IMR-90 (cell line): ENCODE measurements around the gene EXOC4. TPM values are rescaled to one million over a fixed set of nuclear protein-coding genes. Genes with fewer than 3 reads are reported as not detected.

Source experiments
- ATAC-seq: fragments of 200-7000 bp; cut with Tn5 transposase; 2 replicates; pipeline ENCODE4 v1.9.1; 2020; ENCODE audit warnings: low read depth, mild to moderate bottlenecking, moderate library complexity
- BruUV-seq: library from RNA; stranded (reverse); fragments of 400-500 nt; replicated peaks from 2 replicates; lab custom pipeline; 2021; lab: Mats Ljungman, UMichigan
- CTCF ChIA-PET: fragments of 300-600 bp; formaldehyde crosslinking; extraction: SDS; loops from one replicate; lab custom pipeline; 2021; ENCODE audit warnings: antibody characterized with exemption; lab: Yijun Ruan, JAX
- POLR2A ChIA-PET: fragments of 300-600 bp; sonication (Branson Sonifier 250); formaldehyde crosslinking; loops from one replicate; lab custom pipeline; 2022; ENCODE audit warnings: antibody characterized with exemption; ENCODE audit not compliant: unreplicated experiment; lab: Charles Lee
- DNase-seq: peaks from one replicate; pipeline ENCODE4 v3.0.0; 2013
- H2AFZ ChIP-seq: replicated peaks from 2 replicates; pipeline ENCODE3; 2013; ENCODE audit warnings: low read length, mild to moderate bottlenecking; ENCODE audit not compliant: poor library complexity
- H2AK5ac ChIP-seq: 2 replicates; pipeline ENCODE4 v1.6.1; 2013; ENCODE audit warnings: low read depth, low read length, inconsistent platforms
- H2AK9ac ChIP-seq: replicated peaks from 2 replicates; pipeline ENCODE3; 2013; ENCODE audit warnings: mild to moderate bottlenecking, low read depth, low read length, moderate library complexity; ENCODE audit not compliant: poor library complexity
- H2BK120ac ChIP-seq: 2 replicates; pipeline ENCODE4 v1.6.1; 2013; ENCODE audit warnings: low read depth, low read length, inconsistent platforms
- H2BK15ac ChIP-seq: 3 replicates; pipeline ENCODE4 v1.6.1; 2013; ENCODE audit warnings: low read depth, low read length, inconsistent platforms
- H2BK20ac ChIP-seq: 2 replicates; pipeline ENCODE4 v1.6.1; 2013; ENCODE audit warnings: low read depth, mild to moderate bottlenecking, inconsistent platforms, low read length, moderate library complexity
- H2BK5ac ChIP-seq: 2 replicates; pipeline ENCODE4 v1.6.1; 2013; ENCODE audit warnings: mild to moderate bottlenecking, low read depth, low read length, inconsistent platforms; ENCODE audit not compliant: poor library complexity, severe bottlenecking
- H3K14ac ChIP-seq: replicated peaks from 2 replicates; pipeline ENCODE4 v1.6.1; 2013; ENCODE audit warnings: low read depth, low read length, inconsistent platforms
- H3K18ac ChIP-seq: 2 replicates; pipeline ENCODE4 v1.6.1; 2013; ENCODE audit warnings: low read depth, low read length, control low read depth
- H3K23ac ChIP-seq: 2 replicates; pipeline ENCODE4 v1.6.1; 2013; ENCODE audit warnings: low read depth, low read length, inconsistent platforms
- H3K27ac ChIP-seq: 2 replicates; pipeline ENCODE4 v1.5.1; 2013; ENCODE audit warnings: mild to moderate bottlenecking, control low read depth, low read length; ENCODE audit not compliant: insufficient read depth
- H3K27me3 ChIP-seq: 2 replicates; pipeline ENCODE4 v1.6.1; 2013; ENCODE audit warnings: low read length; ENCODE audit not compliant: control insufficient read depth, insufficient read depth
- H3K36me3 ChIP-seq: 2 replicates; pipeline ENCODE4 v1.6.1; 2013; ENCODE audit warnings: low read length, mixed read lengths; ENCODE audit not compliant: control insufficient read depth, insufficient read depth
- H3K4ac ChIP-seq: 2 replicates; pipeline ENCODE4 v1.6.1; 2013; ENCODE audit warnings: low read depth, low read length, inconsistent platforms
- H3K4me1 ChIP-seq: 2 replicates; pipeline ENCODE4 v1.6.1; 2013; ENCODE audit warnings: low read length, mixed read lengths; ENCODE audit not compliant: control insufficient read depth, insufficient read depth
- H3K4me2 ChIP-seq: 2 replicates; pipeline ENCODE4 v1.6.1; 2013; ENCODE audit warnings: low read depth, mild to moderate bottlenecking, control low read depth, low read length, moderate library complexity
- H3K4me3 ChIP-seq: 2 replicates; pipeline ENCODE4 v1.5.1; 2013; ENCODE audit warnings: low read depth, mild to moderate bottlenecking, control low read depth, low read length, moderate library complexity; ENCODE audit not compliant: insufficient read depth
- H3K56ac ChIP-seq: 2 replicates; pipeline ENCODE4 v1.6.1; 2013; ENCODE audit warnings: low read length, inconsistent platforms; ENCODE audit not compliant: insufficient read depth; ENCODE audit errors: extremely low read depth
- H3K79me1 ChIP-seq, 2 experiments: 2 replicates each; pipeline ENCODE4 v1.6.1; 2013; ENCODE audit warnings: low read length in 2 of 2, inconsistent platforms in 1 of 2, low read depth in 1 of 2
- H3K9ac ChIP-seq: 2 replicates; pipeline ENCODE4 v1.6.1; 2013; ENCODE audit warnings: low read depth, low read length, control low read depth
- H3K9me1 ChIP-seq: 2 replicates; pipeline ENCODE4 v1.6.1; 2013; ENCODE audit warnings: low read length, inconsistent platforms; ENCODE audit not compliant: insufficient read depth
- H3K9me3 ChIP-seq: 2 replicates; pipeline ENCODE4 v1.6.1; 2013; ENCODE audit warnings: low read length; ENCODE audit not compliant: control insufficient read depth, insufficient read depth
- H4K20me1 ChIP-seq: 2 replicates; pipeline ENCODE4 v1.6.1; 2013; ENCODE audit warnings: low read length, inconsistent platforms; ENCODE audit not compliant: insufficient read depth
- H4K5ac ChIP-seq: 2 replicates; pipeline ENCODE4 v1.6.1; 2013; ENCODE audit warnings: mild to moderate bottlenecking, low read depth, low read length, control low read depth
- H4K8ac ChIP-seq, 2 experiments: 2 replicates each; pipeline ENCODE4 v1.6.1; 2013; ENCODE audit warnings: low read depth in 2 of 2, low read length in 2 of 2, control low read depth in 1 of 2, inconsistent platforms in 1 of 2
- H4K91ac ChIP-seq: 2 replicates; pipeline ENCODE4 v1.6.1; 2013; ENCODE audit warnings: low read depth, low read length, inconsistent platforms; ENCODE audit not compliant: insufficient read depth
- BHLHE40 ChIP-seq: fragments of 150-350 bp; IDR thresholded peaks from 2 replicates; pipeline ENCODE4 v1.6.1; 2016; ENCODE audit warnings: mild to moderate bottlenecking, low read depth, low read length
- CEBPB ChIP-seq: IDR thresholded peaks from 2 replicates; pipeline ENCODE4 v1.6.1; 2012; ENCODE audit warnings: low read depth, low read length, improper control_type of control experiment
- FOS ChIP-seq: fragments of 150-350 bp; IDR thresholded peaks from 2 replicates; pipeline ENCODE4 v1.6.1; 2016; ENCODE audit warnings: low read depth, low read length
- MAFK ChIP-seq: IDR thresholded peaks from 2 replicates; pipeline ENCODE4 v1.6.1; 2012; ENCODE audit warnings: low read depth, low read length, improper control_type of control experiment
- MAZ ChIP-seq: IDR thresholded peaks from 2 replicates; pipeline ENCODE4 v1.6.1; 2012; ENCODE audit warnings: low read depth, mild to moderate bottlenecking, low read length, improper control_type of control experiment, moderate library complexity, borderline replicate concordance
- NFE2L2 ChIP-seq: fragments of 150-350 bp; IDR thresholded peaks from 2 replicates; pipeline ENCODE4 v1.6.1; 2016; ENCODE audit warnings: low read depth, mild to moderate bottlenecking, low read length
- RAD21 ChIP-seq: IDR thresholded peaks from 2 replicates; pipeline ENCODE4 v1.6.1; 2012; ENCODE audit warnings: low read length, improper control_type of control experiment
- WGBS, 2 experiments: methylation state at CpG; one replicate each; pipeline versions ENCODE4 v1.1.5 to v1.1.7; 2013; ENCODE audit warnings: missing lambda C conversion rate in 2 of 2; ENCODE audit not compliant: insufficient read length in 1 of 2; ENCODE audit errors: extremely low coverage in 2 of 2; 5-methylcytosine and 5-hydroxymethylcytosine counted together
- dilution Hi-C: fragments of 300-500 bp; cut with HindIII; formaldehyde crosslinking; loops from one replicate; pipeline ENCODE4 v1.14.3; 2018; ENCODE audit warnings: low sequenced_read_pairs; ENCODE audit not compliant: unreplicated experiment
- in situ Hi-C: fragments of 300-500 bp; cut with MboI; formaldehyde crosslinking; loops from 3 replicates; pipeline ENCODE4 v1.14.3; 2019; ENCODE audit warnings: low sequenced_read_pairs, inconsistent platforms, mixed read lengths
- intact Hi-C: fragments of 100-400 bp; cut with micrococcal nuclease; formaldehyde crosslinking; loops from 2 replicates; pipeline ENCODE4 v1.10.0; 2022
- polyA plus RNA-seq, 3 experiments: library from polyadenylated mRNA; depleted of rRNA; stranded (reverse); fragments of >200 nt; gene quantifications; 2 replicates each; pipeline ENCODE4 v1.2.3, GENCODE V29; 2012; ENCODE audit warnings: low replicate concordance in 1 of 3
- total RNA-seq: library from RNA; depleted of rRNA; stranded (reverse); fragments of >200 nt; gene quantifications from 2 replicates; pipeline ENCODE4 v1.2.3, GENCODE V29; 2012
- TF ChIP-seq, protein P1 (sequence below): fragments of 150-350 bp; IDR thresholded peaks from 2 replicates; pipeline ENCODE4 v1.6.1; 2017; ENCODE audit warnings: mild to moderate bottlenecking, antibody characterized with exemption, low read length, low read depth

The EXOC4 gene
- total and polyA plus RNA-seq, 2 of the 4 experiments (the other 2 are of a cell fraction): 25.4 to 94.6 TPM

DNA sequence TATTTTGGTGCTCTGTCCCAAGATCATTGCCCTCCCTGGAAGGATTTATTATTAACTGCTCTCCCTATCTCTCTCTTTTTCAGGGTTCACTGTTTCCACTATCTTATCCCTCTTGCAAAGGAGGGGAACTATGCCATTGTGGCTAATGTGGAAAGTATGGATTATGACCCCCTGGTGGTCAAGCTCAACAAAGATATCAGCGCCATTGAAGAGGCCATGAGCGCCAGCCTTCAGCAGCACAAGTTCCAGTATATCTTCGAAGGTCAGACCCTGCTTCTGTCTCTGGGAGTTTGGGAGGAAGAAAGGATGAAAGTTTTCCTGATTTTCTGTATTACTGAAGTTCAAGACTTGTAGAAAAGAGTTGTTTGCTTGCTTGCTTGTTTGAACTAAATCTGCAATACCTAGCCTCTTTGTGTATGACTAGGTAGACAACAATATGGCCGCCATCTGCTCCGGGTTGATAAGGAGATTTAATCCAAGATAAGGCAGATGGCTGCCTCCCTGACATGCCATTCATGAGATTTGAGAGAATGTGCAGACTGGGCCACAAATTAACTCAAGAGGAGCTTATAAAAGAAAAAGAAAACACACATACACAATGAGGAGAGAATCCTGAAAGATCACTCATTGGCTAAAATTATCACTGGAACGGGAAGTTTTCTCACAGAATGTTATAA is 752.1 kb downstream of the EXOC4 start:
- no peak overlapping the region for H3K56ac ChIP-seq
- ATAC-seq (no peak), DNase-seq (no peak)
- no peak overlapping the region for H4K8ac ChIP-seq
- no peak overlapping the region for H2AK5ac ChIP-seq
- no peak overlapping the region for H3K4me2 ChIP-seq
- no peaks in the 10 kb centered on the region for H3K79me1 ChIP-seq
- H3K4ac ChIP-seq: no peak overlapping the region
- H2AK9ac ChIP-seq: no peak overlapping the region
- H2BK20ac ChIP-seq: no peak overlapping the region
- no peaks in the 10 kb centered on the region for H3K9me1 ChIP-seq
- H3K27me3 ChIP-seq: no peaks in the 10 kb centered on the region
- H4K5ac ChIP-seq: no peak overlapping the region
- BruUV-seq: no TSS peak
- H3K36me3 ChIP-seq: no peaks in the 10 kb centered on the region
- no peak overlapping the region for H2BK5ac ChIP-seq
- WGBS, 2 experiments: no CpG with 5 or more reads among the region's 6 CpGs
- intact Hi-C loops: no loop called here
- no peaks in the 10 kb centered on the region for H4K20me1 ChIP-seq
- no peak overlapping the region for H2BK120ac ChIP-seq
- H3K27ac ChIP-seq: no peak overlapping the region
- H2BK15ac ChIP-seq: no peak overlapping the region
- POLR2A ChIA-PET: no interaction called here
- H3K4me3 ChIP-seq: no peak overlapping the region
- no peak overlapping the region for H3K14ac ChIP-seq
- H3K18ac ChIP-seq: no peak overlapping the region
- no peak overlapping the region for H3K9ac ChIP-seq
- H2AFZ ChIP-seq: no peak overlapping the region
- no peak overlapping the region for H4K91ac ChIP-seq
- in situ Hi-C loops: loop anchor here (25.0 kb wide), 1 partner anchor 1293 kb away; no protein-coding TSS in a partner anchor
- no peaks in the 10 kb centered on the region for H3K9me3 ChIP-seq
- CTCF ChIA-PET: no interaction called here
- dilution Hi-C loops: no loop called here
- no peak for TF ChIP-seq NFE2L2
- no peak for TF ChIP-seq MAZ
- no peak for TF ChIP-seq CEBPB
- TF ChIP-seq RAD21: no peak
- TF ChIP-seq, protein P1, sequence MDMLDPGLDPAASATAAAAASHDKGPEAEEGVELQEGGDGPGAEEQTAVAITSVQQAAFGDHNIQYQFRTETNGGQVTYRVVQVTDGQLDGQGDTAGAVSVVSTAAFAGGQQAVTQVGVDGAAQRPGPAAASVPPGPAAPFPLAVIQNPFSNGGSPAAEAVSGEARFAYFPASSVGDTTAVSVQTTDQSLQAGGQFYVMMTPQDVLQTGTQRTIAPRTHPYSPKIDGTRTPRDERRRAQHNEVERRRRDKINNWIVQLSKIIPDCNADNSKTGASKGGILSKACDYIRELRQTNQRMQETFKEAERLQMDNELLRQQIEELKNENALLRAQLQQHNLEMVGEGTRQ: no peak
- no peak for TF ChIP-seq FOS
- no peak for TF ChIP-seq MAFK
- TF ChIP-seq BHLHE40: no peak
- H3K4me1 ChIP-seq: no peaks in the 10 kb centered on the region
- no peak overlapping the region for H3K23ac ChIP-seq
